SK-N-MC (cell line): ENCODE results near the gene ACSBG1.

Experiments used
- DNase-seq: peaks from one replicate; pipeline ENCODE4 v3.0.0-alpha.2; 2011; ENCODE audit warnings: low read depth, low spot score
- H3K27ac ChIP-seq: fragments of 200-600 bp; sonication (generic); 2 replicates; pipeline ENCODE4 v1.5.1; 2016; ENCODE audit warnings: mixed run types
- H3K36me3 ChIP-seq: fragments of 200-600 bp; sonication (generic); 2 replicates; pipeline ENCODE4 v1.6.1; 2017; ENCODE audit warnings: antibody characterized with exemption, low read length, mixed read lengths; ENCODE audit not compliant: insufficient read depth
- H3K4me3 ChIP-seq: fragments of 200-600 bp; sonication (generic); 2 replicates; pipeline ENCODE4 v1.5.1; 2016
- H3K9ac ChIP-seq: fragments of 200-600 bp; sonication (generic); 2 replicates; pipeline ENCODE4 v1.8.0; 2017; ENCODE audit warnings: mixed run types, mixed read lengths; ENCODE audit not compliant: insufficient read length
- H3K9me3 ChIP-seq: fragments of 200-600 bp; sonication (generic); 2 replicates; pipeline ENCODE4 v1.6.1; 2017; ENCODE audit warnings: low read depth, mild to moderate bottlenecking, antibody characterized with exemption, low read length, moderate library complexity, mixed read lengths
- EZH2 ChIP-seq: fragments of 200-600 bp; sonication (generic); IDR thresholded peaks from one replicate; pipeline ENCODE4 v1.6.1; 2017; ENCODE audit warnings: antibody characterized with exemption
- FOXP2 ChIP-seq: optimal IDR thresholded peaks from 2 replicates; pipeline ENCODE3; 2011; ENCODE audit warnings: mild to moderate bottlenecking, moderate library complexity; ENCODE audit not compliant: insufficient read depth; ENCODE audit errors: extremely low read length, control extremely low read depth
- POLR2AphosphoS5 ChIP-seq: IDR thresholded peaks from 2 replicates; pipeline ENCODE4 v1.6.1; 2012; ENCODE audit warnings: mild to moderate bottlenecking, low read depth, low read length, borderline replicate concordance

ACSBG1 gene

DNA sequence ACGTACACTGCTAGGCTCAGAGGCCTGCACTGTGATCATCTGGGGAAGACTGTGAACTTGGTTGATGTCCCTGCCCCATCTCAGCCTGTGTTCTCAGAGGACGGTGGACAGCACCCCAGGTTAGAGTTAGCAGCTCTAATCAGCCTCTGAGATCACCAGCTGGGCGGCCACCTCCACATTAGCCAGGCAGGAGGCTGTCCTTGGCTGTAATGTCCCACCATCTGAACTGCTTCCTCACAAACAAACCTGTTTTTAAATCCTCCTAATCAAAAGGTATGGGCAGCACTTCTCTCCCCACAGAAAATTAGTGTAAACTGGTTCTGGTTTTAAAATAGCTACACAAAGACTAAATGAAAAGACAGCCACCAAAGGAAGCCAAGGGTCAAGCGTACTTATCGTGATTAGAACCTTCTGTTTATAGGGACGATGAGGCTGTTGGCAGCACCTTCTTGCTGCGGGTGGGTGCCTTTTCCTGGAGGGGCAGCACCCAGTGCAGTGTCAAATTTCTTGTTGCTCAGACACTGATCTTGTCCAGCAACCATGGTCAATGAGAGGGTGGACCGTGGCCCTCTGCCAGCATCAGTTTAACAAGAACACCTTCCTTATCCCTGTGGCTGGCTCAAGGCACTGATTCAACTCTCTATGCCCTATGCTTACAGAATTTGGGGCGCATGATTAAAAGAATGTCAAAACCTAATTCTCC lies 24.6 kb downstream of the ACSBG1 start:
- Histone ChIP-seq H3K9me3 (no peaks in the 10 kb centered on the region), H3K27ac (no peak overlapping the region), H3K36me3 (no peaks in the 10 kb centered on the region), H3K4me3 (no peak overlapping the region), H3K9ac (no peak overlapping the region)
- TF ChIP-seq EZH2 (no peak), FOXP2 (no peak), POLR2AphosphoS5 (no peak)
- DNase-seq, result no peak

DNA sequence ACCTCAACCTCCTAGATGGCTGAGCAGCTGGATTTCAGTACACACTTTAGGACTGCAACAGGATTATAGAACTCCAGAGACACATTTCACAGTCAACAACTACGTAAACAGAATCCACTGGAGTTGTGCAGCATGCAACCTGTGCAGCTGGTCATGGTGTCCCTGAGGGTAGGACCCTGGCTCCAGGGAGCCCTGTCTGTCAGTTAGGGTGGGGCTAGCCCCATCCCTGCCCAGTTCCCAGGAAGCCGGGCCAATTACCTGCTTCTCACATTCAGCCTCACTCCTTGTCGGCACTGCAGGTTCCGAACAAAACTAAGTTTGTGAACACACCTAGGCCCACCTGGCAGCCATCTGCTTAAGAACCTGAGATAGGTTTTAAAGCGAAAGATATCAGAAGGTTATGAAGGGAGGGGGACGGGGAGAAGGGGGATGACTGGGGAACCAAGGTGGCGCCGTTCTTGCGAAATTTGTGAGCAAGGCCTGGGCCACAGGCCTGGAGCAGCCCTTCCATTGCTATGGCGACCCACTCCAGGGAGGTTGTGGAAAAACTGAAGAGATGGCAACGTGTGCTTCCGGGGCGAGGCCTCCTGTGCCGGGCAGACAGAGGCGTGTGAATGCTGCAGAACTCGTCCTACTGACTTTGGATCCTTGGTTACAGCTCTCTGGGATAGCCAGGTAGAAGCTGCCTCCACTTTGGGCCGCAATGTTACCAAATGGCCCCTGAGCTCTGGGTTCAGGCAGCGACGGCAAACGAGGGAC lies 25.3 kb downstream of the ACSBG1 start:
- no peak overlapping the region for H3K4me3 ChIP-seq
- H3K27ac ChIP-seq, result no peak overlapping the region
- no peak overlapping the region for H3K9ac ChIP-seq
- H3K9me3 ChIP-seq, result no peaks in the 10 kb centered on the region
- TF ChIP-seq POLR2AphosphoS5 (no peak), FOXP2 (no peak), EZH2 (no peak)
- DNase-seq, result no peak
- no peaks in the 10 kb centered on the region for H3K36me3 ChIP-seq

DNA sequence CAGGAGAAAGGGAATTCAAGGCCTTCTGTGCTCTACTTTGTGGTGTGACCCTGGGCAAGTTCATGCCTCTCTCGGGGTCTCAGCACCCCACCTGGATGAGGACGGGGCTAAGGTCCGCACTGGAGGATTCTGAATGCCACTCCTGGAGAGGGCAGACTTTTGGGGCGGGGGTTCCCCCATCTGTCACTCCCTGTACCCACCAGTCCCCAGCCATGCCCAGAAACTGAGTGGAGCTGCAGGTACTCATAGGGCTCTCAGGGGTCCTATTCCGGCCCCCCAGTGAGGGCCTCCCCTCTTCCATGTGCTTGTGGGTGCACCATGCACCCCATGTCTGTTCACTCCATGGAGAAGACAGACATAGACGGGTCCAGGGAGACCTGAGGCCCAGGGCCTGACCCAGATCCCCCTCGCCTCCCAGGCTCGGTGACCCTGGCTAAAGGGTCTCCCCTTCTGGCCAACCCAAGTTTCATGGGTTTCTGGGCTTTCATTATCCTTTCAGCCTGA lies 26.0 kb downstream of the ACSBG1 start:
- no peaks in the 10 kb centered on the region for H3K9me3 ChIP-seq
- H3K9ac ChIP-seq, result no peak overlapping the region
- H3K27ac ChIP-seq, result no peak overlapping the region
- no peaks in the 10 kb centered on the region for H3K36me3 ChIP-seq
- no peak overlapping the region for H3K4me3 ChIP-seq
- TF ChIP-seq FOXP2 (no peak), POLR2AphosphoS5 (no peak), EZH2 (no peak)
- DNase-seq, result no peak

DNA sequence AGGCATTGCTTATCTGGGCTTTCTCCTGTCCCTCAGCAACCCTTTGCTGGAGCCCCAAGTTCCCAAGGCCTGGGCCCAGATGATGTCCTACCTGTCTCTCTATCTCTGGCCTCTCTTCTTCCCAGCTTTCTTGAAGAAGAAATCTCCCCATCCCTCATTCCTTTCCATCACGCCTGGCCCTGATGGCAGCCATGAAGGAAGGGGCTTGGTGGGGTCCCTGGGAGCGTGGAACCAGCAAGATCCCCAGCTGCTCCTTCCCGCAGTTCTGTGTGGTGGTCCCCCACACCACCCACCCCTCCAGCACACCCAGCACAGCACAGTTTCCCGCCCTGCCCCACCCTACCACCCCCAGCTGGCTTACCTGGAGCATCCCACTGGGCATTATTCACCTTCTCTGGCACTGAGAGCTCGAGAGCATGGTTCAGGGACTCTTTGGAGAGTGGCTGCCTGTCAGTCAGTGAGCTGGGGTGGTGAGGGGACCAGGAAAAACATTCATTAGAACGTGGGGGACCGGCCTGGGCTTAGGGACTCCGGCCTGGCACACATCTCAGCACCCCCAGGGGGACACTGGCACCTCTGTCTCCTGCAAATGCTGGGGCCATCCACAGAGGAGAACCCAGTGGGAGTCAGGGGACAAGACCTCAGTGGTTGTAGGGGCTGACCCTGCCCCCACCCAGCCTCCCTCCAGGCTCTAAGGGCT lies 26.6 kb downstream of the ACSBG1 start:
- no peaks in the 10 kb centered on the region for H3K9me3 ChIP-seq
- no peak overlapping the region for H3K9ac ChIP-seq
- no peaks in the 10 kb centered on the region for H3K36me3 ChIP-seq
- H3K27ac ChIP-seq, result no peak overlapping the region
- DNase-seq, result no peak
- no peak for TF ChIP-seq POLR2AphosphoS5
- TF ChIP-seq FOXP2, result no peak
- no peak for TF ChIP-seq EZH2
- H3K4me3 ChIP-seq, result no peak overlapping the region

DNA sequence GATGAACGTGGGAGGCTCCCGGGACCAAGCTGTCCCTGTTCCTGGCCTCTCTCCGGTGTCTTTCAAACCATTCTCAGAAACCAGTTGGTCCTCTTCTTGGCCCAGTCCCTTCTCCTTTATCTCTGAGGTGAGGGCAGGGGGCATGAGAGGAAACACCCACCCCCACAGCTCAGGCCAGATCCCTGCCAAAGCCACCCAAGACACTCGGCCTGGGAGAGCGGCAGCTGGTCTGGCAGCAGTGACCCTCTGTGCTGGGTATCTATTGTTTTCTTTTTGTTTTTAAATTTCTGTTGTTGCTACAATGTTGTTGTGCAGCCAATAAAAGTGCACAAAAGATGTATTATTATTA lies 27.3 kb downstream of the ACSBG1 start:
- Histone ChIP-seq H3K36me3 (no peaks in the 10 kb centered on the region), H3K27ac (no peak overlapping the region), H3K9ac (no peak overlapping the region), H3K4me3 (no peak overlapping the region), H3K9me3 (no peaks in the 10 kb centered on the region)
- no peak for DNase-seq
- TF ChIP-seq POLR2AphosphoS5 (no peak), FOXP2 (no peak), EZH2 (no peak)

DNA sequence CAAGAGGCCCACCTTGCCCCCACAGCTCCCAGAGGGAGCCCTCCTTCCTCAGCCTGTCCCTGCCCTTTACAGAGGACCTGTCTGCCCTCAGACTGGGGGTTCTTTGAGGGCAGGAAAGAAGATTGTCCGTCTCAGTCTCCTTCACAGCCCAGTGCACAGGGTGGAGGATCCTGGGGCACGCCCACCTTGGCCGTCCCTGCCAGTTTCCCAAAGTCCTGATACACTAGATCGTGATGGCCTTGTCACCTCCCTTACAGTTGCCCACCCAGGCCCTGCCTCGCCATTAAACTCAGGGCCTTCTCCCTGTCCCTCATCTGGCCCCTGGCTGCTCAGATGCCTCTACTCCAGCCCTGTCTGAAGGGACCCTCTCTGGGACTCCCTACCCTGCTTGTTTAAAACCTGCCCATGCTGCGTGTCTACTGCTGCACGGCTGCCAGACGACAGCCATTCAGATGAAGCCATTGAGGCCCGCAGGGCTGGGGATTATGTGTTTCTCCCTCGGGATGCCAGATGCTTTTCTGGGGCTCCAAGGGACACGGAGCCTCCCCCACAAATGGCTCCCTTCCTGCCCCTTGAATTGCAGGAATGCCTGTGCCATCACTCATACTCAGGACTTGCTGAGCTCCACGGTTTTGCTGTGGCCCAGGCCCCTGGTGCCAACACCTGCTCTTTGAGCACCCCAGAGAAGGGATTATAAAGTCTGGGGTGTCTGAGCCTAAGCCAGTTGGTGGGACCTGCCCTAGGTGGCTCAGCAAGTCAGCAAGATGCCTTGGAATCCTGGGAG lies 27.8 kb downstream of the ACSBG1 start:
- H3K9me3 ChIP-seq, result no peaks in the 10 kb centered on the region
- H3K27ac ChIP-seq, result no peak overlapping the region
- no peak for DNase-seq
- H3K36me3 ChIP-seq, result no peaks in the 10 kb centered on the region
- H3K9ac ChIP-seq, result no peak overlapping the region
- H3K4me3 ChIP-seq, result no peak overlapping the region
- TF ChIP-seq EZH2 (no peak), FOXP2 (no peak), POLR2AphosphoS5 (no peak)

DNA sequence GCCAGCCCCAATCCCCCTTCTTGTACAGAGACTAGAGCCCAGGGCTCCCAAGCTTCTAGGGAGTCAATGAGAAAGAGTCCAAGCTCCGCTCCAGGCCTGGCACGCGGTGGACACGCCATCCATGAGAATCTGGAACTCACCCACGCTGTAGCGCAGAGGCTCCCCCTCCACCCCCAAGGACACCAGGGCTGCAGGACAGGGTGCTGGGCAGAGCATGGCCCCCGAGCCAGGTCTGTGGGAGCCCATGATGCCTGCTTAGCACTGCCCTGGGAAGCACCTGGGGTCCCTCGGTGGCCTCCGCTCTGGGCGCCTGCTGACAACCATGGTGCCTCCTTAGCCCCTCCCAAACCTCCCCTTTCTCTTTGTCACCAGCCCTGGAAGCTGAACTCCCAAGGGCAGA lies 28.5 kb downstream of the ACSBG1 start:
- TF ChIP-seq FOXP2 (no peak), EZH2 (no peak), POLR2AphosphoS5 (no peak)
- DNase-seq, result no peak
- H3K36me3 ChIP-seq, result no peaks in the 10 kb centered on the region
- no peak overlapping the region for H3K9ac ChIP-seq
- H3K4me3 ChIP-seq, result no peak overlapping the region
- no peak overlapping the region for H3K27ac ChIP-seq
- no peaks in the 10 kb centered on the region for H3K9me3 ChIP-seq

DNA sequence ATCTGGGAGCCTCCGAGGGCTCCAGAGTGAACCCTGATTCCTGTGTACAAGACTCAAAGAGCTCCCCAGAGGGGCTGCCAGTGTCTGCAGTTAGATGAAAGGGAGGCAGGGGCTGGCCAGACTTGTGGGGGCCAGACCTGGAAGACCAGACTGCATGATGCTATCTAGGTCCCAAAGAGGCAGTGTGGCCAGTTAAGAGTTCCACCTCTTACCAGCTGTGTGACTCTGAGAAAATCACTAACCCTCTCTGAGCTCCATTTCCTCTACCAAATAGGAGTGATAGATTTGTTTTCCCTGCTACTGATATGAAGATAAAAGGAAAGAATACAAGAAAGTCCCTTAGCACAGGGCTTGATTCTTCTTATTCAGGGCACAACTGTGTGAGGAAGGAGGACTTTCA lies 29.0 kb downstream of the ACSBG1 start:
- Histone ChIP-seq H3K4me3 (no peak overlapping the region), H3K36me3 (no peaks in the 10 kb centered on the region), H3K27ac (no peak overlapping the region), H3K9me3 (no peaks in the 10 kb centered on the region), H3K9ac (no peak overlapping the region)
- no peak for DNase-seq
- TF ChIP-seq EZH2 (no peak), FOXP2 (no peak), POLR2AphosphoS5 (no peak)
